Mucosa of gallbladder (tissue), 1 donor: ENCODE data around the gene TRIM50. TPM values are rescaled to one million over a fixed set of nuclear protein-coding genes. Genes with fewer than 3 reads are reported as not detected.
A peak's percentile ranks its signal among the peaks of the same experiment; 100 is the strongest.
"Not testable (repeated sequence)": the region's sequence is repeated elsewhere in the genome, so short reads cannot be mapped to it uniquely, and the experiment has no call there.

ENCODE experiments used
- DNase-seq: peaks from one replicate; pipeline ENCODE4 v3.0.0-alpha.2; 2020; ENCODE audit warnings: low spot score
- total RNA-seq: library from RNA; stranded (reverse); gene quantifications from one replicate; pipeline ENCODE4 v1.2.1, GENCODE V29; 2021
- donor health status: DM: no; HTN: no; CAD: no.

Gene TRIM50
- total RNA-seq, 1 donor from 2014 or later: 1.3 TPM

DNA sequence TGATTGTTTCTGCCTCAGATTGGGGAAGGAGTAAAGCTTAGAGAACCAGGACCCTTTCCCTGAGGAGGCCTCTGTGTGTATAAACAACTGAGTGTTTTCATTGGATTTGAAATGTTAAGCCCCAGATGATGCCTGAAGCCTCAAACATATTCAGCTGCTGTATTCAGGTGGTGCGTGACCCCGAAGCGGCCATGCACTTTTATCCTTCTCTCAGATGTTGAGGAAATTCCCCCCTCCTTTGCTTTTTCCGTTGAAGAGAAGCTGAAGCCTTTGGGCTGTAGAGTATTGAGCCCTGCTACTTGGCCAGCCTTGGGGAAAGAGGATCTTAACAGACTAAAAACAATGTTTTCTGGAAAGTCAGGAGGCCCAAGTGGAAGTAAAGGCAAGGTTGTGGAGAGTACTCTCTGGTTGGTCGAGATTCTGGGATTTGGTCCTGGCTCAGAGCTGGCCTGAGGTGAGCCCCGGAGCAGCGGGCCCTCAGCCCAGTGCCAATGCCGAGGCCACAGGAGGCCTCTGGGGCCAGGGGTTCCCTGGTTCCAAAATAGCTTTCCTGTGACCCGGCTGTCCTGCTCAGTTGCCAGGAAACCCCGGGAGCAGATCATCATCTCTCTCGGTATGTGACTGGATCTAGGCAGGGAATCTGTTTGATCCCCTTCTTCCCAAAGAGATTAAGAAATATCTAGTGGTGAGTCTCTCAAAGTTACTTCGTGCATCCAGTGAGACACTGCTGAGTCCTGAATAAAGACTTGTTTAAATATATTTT is 22.6 kb upstream of the TRIM50 start:
- no peak for DNase-seq

DNA sequence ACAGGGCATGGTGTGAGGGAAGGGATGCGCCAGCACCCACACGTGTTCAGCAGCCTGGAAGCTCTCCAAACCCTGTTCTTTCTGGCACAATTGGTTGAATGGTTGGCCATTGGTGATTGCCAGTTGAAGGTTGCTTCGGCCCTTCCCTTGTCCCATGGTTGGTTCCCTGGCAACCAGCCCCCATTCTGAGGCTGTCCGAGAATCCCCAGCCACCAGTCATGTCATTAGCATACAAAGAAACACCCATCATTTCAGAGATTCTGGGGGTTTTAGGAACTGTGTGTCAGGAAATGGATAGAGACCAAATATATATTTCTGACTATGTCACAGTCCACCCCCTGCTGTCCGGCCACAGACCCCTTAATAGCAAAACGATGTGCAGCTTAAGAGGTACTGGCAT is 21.9 kb upstream of the TRIM50 start:
- no peak for DNase-seq

GRCh38 chr7:73345951-73346350 is 18.1 kb upstream of the TRIM50 start:
- DNase-seq: no peak

- DNase-seq: no peak
Observed at GRCh38 chr7:73345538-73345937, 17.7 kb upstream of the TRIM50 start.

DNA sequence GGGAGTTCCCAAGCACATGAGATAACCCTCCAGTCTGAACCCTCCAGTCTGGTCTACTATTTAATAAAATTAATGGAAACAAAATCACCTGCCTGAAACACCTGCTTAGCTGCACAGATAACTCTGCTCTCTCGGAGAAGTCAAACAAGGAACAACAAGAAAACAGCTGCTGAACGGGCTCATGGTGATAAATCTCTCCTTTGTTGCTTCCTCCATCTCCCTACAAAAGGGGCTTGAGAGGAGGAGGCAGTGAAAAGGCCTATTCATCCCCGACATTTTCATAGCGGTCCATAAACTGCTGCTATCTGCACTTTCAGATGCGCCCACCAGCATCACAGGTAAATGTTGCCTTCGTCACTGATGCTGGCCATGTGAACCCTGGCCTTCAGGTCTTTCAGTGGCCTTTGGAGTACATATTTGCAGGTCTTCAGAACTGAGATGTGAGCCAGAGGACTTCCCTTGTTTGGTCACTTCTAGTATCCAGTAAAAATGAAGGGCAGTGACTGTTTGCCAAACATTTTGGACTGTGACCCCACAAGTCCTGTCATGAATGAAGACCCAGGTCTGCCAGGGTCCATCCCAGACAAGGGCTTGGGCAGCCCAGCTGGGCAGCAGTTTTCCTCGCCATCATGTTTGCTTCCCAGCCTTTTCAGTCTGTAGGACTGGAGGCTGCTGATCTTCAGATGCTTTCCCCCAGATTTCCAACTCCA is 15.9 kb upstream of the TRIM50 start:
- DNase-seq: no peak

- DNase-seq: peak; percentile 34
Observed at GRCh38 chr7:73342645-73343044, 14.8 kb upstream of the TRIM50 start.

DNA sequence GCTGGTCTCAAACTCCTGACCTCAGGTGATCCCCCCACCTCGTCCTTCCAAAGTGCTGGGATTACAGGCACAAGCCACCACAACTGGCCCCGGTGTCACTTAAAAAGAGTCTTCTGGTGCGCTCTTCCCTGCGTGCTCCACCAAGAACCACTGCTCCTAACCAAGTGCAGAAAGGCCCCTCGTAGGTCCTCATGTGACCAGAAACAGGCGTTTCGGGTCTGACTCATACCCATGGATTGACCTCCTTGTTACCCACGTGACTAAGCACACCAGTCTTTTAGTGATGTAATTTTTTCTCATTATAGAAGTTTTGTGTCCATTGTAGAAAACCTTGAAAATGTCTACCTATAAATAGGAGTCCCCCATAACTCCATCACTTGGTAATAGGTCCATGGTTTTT is 14.0 kb upstream of the TRIM50 start:
- DNase-seq: no peak

GRCh38 chr7:73340514-73340913 is 12.6 kb upstream of the TRIM50 start:
- no peak for DNase-seq

DNA sequence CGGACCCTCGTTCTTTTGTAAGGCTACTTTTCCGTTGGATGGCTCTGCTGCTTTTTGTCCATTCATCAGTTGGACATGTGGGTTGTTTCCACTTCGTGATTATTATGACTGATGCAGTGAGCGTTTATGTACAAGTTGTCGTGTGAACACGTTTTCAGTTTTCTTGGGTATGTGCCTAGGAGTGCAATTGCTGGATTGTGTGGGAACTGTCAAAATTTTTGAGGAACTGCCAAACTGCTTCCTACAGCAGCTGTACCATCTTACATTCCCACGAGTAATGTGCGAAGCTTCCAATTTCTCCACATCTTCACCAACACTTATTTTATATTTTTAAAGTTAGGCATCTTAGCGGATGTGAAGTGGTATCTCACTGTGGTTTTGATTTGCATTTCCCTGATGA is 10.4 kb upstream of the TRIM50 start:
- no peak for DNase-seq

DNA sequence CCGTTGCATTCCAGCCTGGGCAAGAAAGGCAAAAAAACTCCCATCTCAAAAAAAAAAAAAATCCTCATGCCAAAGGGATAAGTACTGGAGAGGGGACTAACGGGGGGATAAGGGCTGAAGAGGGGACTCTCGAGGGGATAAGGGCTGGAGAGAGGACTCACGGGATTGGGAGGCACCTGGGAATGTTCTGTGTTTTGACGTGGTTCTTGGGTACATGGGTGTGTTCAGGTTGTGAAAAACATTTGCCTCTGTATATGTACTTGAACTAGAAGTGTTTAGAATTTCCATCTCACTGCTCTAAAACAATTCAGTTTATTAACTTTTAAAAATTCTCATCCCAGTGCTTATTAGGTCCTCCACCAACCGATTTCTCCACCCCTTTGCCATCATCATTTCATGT is 4.6 kb upstream of the TRIM50 start:
- DNase-seq: no peak

DNA sequence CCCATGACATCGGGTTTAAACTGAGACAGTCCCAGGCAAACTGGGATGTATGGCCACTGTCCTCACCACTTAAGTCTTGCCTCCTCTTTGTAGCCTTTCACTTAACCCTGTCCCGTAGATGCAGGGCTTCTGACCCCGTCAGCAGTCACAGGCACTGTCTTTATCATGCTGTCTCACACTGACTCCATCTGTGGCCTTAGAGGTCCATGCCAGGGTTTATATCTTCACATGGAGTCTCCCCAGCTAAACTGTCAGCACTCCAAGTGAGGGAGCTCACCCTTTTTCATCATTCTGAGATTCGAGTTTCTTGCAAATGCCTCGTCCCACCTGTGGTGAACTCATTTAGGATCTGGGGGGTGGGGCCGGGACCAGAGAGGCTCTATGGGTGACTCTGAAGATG is 2.9 kb upstream of the TRIM50 start:
- DNase-seq: no peak

GRCh38 chr7:73329861-73330581 is 2.1 kb upstream of the TRIM50 start:
- DNase-seq: no peak

- DNase-seq: no peak
Observed at GRCh38 chr7:73328696-73329095, 814 bp upstream of the TRIM50 start.

GRCh38 chr7:73327449-73327848 is 433 bp downstream of the TRIM50 start:
- not testable (repeated sequence) for DNase-seq

DNA sequence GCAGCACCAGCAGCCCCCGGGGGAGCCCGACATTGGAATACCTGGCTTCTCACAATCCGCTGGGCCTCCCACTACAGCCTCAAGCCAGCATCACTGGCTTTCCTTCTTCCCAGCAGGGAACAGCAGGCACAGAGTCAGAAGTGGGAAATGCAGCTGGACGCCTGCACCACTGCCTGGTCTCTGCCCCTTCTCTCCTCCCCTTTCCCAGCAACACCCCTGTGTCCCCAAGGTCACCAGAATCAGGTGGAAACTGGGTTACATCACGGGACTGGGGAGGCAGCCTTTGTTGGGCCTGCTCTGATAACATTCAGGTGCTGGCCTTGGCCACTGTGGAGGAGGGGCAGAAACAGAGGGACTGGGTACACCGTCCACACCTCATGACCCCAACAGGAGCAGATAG is 2.5 kb downstream of the TRIM50 start:
- DNase-seq: not testable (repeated sequence)

DNA sequence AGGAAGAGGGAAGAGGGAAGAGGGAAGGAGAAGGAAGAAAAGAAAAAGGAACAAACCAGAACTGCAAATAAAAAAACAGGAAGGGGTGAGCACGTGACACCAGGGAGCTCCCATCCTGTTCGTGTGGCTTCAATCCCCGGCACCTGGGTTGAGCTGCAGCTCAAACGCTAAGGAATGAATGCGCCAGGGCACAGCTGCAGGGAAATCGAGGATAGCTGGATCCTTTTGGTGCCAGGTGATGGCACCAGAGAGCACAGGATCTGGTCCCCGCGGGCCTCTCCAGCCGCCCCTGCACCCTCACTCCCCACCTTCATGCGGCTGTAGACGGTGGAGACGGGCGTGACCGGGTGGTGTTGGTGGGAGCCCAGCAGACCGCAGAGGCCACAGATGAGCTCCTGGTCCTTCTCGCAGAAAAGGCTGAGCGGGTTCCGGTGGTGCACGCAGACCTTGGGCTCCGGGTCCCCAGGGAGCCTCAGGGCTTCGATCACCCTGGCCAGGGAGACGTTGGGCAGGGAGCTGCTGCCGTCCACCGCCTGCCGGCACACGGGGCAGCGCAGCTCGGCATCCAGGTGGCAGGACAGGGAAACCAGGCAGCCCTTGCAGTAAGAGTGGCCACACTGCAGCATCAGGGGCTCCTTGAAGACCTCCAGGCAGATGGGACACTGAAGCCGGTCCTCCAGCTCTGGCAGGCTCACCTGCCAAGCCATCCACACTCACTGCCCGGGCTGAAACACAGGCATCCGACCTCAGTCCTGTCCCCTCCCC is 3.6 kb downstream of the TRIM50 start:
- DNase-seq: peak; percentile 56

DNA sequence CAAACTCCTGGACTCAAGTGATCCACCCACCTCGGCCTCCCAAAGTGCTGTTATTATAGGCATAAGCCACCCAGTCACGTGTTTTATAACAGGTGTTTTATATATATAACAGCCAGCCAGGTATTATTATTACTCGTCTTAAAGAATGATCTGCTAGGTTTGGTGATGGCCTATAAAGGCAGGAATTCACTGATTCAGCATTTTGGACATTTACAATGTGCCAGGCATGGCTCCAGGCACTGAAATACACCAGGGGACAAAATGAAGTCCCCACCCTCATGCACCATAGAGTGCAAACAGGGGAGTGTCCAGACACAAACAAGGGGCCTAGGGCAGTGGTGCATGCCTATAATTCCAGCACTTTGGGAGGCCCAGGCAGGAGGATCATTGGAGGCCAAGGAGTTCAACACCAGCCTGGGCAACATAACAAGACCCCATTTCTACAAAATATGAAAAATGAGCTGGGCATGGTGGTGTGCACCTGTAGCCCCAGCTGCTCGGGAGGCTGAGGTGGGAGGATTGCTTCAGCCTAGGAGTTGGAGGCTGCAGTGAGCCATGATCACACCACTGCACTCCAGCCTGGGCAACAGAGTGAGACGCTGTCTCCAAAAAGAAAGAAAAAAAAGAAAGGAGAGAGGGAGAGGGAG is 4.3 kb downstream of the TRIM50 start:
- not testable (repeated sequence) for DNase-seq

DNA sequence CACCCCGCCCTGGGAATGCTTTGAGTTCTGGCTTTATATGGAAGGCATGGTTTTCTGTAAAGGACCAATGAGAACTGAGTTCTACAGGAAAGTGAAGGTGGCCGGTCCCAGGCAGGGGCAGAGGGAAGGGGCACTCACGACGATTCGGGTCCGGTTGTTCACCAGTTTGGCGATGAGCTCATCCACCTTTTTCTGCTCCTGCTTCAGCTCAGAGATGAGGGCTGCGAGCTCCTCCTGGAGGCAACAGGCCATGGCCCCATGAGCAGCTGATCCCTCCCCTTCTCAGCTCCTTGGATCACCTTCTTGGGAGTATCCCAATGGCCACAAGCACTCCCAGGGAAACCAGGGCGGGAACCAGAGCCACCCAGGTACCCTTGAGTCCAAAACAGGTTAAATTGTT is 7.9 kb downstream of the TRIM50 start:
- not testable (repeated sequence) for DNase-seq

GRCh38 chr7:73319541-73319940 is 8.3 kb downstream of the TRIM50 start:
- not testable (repeated sequence) for DNase-seq

- not testable (repeated sequence) for DNase-seq
Observed at GRCh38 chr7:73318656-73319204, 9.2 kb downstream of the TRIM50 start.

- no peak for DNase-seq
Observed at GRCh38 chr7:73316521-73316920, 11.4 kb downstream of the TRIM50 start.
